GM12891 (cell line): ENCODE results near the gene SH3BP5L.

Source experiments
- POLR2A ChIP-seq: IDR thresholded peaks from 2 replicates; pipeline ENCODE4 v1.6.1; 2011; ENCODE audit warnings: low read depth, low read length, control low read depth
- TAF1 ChIP-seq: IDR thresholded peaks from 2 replicates; pipeline ENCODE4 v1.6.1; 2011; ENCODE audit warnings: low read depth, low read length, control low read depth

- TF ChIP-seq POLR2A (no peak), TAF1 (no peak)
Measured at GRCh38 chr1:248841702-248842395, 16.1 kb upstream of the SH3BP5L start.
